HS-5 (cell line): ENCODE measurements around the gene BCKDHA.
"Not testable (repeated sequence)": the region's sequence is repeated elsewhere in the genome, so short reads cannot be mapped to it uniquely, and the experiment has no call there.

Source experiments
- DNase-seq: peaks from one replicate; pipeline ENCODE4 v3.0.0-alpha.2; 2012; ENCODE audit warnings: low read depth

Gene BCKDHA

GRCh38 chr19:41405776-41406175 is 8.2 kb downstream of the BCKDHA start:
- DNase-seq: no peak

GRCh38 chr19:41407271-41407670 is 9.7 kb downstream of the BCKDHA start:
- no peak for DNase-seq

- no peak for DNase-seq
Observed at GRCh38 chr19:41408256-41408655, 10.6 kb downstream of the BCKDHA start.

GRCh38 chr19:41408846-41409245 is 11.2 kb downstream of the BCKDHA start:
- not testable (repeated sequence) for DNase-seq

- DNase-seq: no peak
Observed at GRCh38 chr19:41409288-41409687, 11.7 kb downstream of the BCKDHA start.

GRCh38 chr19:41410336-41411054 is 12.9 kb downstream of the BCKDHA start:
- DNase-seq: no peak

- no peak for DNase-seq
Observed at GRCh38 chr19:41411100-41411967, 13.7 kb downstream of the BCKDHA start.

GRCh38 chr19:41411968-41412265 is 14.3 kb downstream of the BCKDHA start:
- DNase-seq: no peak

GRCh38 chr19:41412953-41413352 is 15.3 kb downstream of the BCKDHA start:
- no peak for DNase-seq

GRCh38 chr19:41413947-41414346 is 16.3 kb downstream of the BCKDHA start:
- no peak for DNase-seq

GRCh38 chr19:41414461-41414860 is 16.8 kb downstream of the BCKDHA start:
- DNase-seq: no peak

- DNase-seq: no peak
Observed at GRCh38 chr19:41415154-41415571, 17.5 kb downstream of the BCKDHA start.

- no peak for DNase-seq
Observed at GRCh38 chr19:41416194-41416674, 18.6 kb downstream of the BCKDHA start.

- no peak for DNase-seq
Observed at GRCh38 chr19:41420101-41420880, 22.7 kb downstream of the BCKDHA start.

- DNase-seq: no peak
Observed at GRCh38 chr19:41421314-41421713, 23.7 kb downstream of the BCKDHA start.

- no peak for DNase-seq
Observed at GRCh38 chr19:41421973-41422372, 24.4 kb downstream of the BCKDHA start.

- DNase-seq: no peak
Observed at GRCh38 chr19:41422456-41422855, 24.8 kb downstream of the BCKDHA start.

- no peak for DNase-seq
Observed at GRCh38 chr19:41422955-41423354, 25.3 kb downstream of the BCKDHA start.

- DNase-seq: no peak
Observed at GRCh38 chr19:41424335-41425173, 26.9 kb downstream of the BCKDHA start.

- DNase-seq: no peak
Observed at GRCh38 chr19:41425174-41426115, 27.8 kb downstream of the BCKDHA start.
